ENCODE measurements around the gene SLC34A1. TPM values are rescaled to one million over a fixed set of nuclear protein-coding genes. Genes with fewer than 3 reads are reported as not detected.
"Not testable (repeated sequence)": the region's sequence is repeated elsewhere in the genome, so short reads cannot be mapped to it uniquely, and the experiment has no call there.

SLC34A1 gene
- polyA plus RNA-seq, 1 donor: not detected

DNA sequence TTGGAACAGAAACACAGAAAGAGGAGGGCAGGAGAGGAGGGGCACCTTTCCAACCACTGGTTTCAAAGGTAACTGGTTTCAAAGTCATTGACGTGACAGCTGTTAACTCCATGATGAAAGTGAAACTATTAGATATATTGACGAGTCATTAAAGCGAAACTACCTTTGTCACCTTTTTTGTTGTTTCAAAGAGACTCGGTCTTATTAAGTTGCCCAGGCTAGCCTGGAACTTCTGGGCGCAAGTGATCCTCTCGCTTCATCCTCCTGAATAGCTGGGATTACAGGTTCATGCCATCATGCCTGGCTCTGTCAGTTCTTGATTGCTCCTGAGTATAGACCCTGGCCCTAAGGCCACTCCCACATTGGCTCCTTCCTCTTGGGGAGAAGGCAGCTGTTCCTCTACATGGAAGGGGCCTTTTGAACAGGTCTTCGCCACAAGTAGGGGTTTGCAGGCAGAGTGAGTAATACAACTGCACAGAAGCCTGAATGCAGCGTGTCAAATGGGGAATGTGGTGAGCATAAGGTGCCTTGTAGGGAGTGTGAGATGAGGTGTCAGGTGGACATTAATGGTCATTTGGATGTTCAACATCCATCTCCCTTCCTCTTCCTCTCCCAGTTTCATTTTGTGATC lies 28.5 kb downstream of the SLC34A1 start:
- no peak for DNase-seq

DNA sequence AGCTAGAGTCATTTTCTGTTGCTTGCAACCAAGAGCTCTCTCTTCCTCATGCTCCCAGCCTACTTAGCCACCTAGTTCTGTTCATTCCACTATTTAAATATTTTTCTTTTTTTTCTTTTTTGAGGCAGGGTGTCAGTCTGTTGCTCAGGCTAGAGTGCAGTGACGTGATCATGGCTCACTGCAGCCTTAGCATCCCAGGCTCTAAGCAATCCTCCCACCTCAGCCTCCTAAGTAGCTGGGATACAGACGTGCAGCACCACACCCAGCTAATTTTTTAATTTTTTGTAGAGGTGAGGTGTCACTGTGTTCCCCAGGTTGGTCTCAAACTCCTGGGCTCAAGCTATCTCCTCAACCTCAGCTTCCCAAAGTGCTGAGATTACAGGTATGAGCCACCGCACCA lies 30.2 kb downstream of the SLC34A1 start:
- no peak for DNase-seq

DNA sequence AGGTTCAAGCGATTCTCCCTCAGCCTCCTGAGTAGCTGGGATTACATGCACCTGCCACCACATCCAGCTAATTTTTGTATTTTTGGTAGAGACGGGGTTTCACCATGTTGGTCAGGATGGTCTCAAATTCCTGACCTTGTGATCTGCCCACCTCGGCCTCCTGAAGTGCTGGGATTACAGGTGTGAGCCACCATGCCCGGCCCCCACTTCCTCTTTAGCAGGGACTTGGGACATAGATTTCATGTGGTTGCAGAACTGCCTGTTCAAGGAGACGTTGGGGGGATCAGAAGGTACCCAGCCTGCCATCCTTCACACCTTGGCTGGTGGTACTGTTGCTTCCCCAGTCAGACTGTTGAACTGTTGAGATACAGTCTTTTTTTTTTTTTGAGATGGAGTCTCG lies 32.8 kb downstream of the SLC34A1 start:
- DNase-seq: not testable (repeated sequence)

DNA sequence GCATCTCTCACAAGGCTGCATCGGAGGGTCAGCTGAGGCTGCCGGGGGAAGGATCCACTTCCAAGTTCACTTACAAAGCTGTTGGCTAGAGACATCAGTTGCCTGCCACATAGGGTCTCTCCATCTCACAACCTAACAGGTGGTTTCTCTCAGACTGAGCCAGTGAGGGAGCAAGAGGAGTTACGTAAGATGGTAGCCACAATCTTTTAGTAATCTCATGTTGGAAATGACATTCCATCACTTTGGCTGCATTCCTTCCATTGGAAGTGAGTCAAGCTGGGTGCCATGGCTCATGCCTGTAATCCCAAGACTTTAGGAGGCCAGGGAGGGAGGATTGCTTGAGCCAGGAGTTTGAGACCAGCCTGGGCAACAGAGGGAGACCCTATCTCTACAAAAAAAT lies 34.8 kb downstream of the SLC34A1 start:
- DNase-seq: no peak

- DNase-seq: not testable (repeated sequence)
These were observed 36.2 kb downstream of the SLC34A1 start for GRCh38 chr5:177420472-177420871.

GRCh38 chr5:177421062-177421798 lies 37.0 kb downstream of the SLC34A1 start:
- no peak for DNase-seq

DNA sequence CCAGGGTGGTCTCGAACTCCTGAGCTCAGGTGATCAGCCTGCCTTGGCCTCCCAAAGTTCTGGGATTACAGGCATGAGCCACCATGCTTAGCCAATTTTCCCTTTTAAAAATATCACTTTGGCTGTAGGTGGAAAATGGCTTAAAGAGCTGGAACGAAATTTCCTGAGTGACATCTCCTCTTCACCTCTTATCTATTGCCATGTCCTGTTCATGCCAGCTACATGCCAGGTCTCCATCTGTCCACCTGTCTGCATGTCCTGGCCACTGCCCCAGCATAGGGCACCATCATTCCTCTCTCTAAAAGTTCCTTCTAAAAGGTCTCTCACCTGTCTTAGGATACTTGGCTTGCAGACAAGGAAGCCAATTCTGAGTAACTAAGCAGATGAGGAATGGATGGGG lies 39.4 kb downstream of the SLC34A1 start:
- no peak for DNase-seq

- no peak for DNase-seq
These were observed 41.1 kb downstream of the SLC34A1 start for GRCh38 chr5:177425196-177425800.

DNA sequence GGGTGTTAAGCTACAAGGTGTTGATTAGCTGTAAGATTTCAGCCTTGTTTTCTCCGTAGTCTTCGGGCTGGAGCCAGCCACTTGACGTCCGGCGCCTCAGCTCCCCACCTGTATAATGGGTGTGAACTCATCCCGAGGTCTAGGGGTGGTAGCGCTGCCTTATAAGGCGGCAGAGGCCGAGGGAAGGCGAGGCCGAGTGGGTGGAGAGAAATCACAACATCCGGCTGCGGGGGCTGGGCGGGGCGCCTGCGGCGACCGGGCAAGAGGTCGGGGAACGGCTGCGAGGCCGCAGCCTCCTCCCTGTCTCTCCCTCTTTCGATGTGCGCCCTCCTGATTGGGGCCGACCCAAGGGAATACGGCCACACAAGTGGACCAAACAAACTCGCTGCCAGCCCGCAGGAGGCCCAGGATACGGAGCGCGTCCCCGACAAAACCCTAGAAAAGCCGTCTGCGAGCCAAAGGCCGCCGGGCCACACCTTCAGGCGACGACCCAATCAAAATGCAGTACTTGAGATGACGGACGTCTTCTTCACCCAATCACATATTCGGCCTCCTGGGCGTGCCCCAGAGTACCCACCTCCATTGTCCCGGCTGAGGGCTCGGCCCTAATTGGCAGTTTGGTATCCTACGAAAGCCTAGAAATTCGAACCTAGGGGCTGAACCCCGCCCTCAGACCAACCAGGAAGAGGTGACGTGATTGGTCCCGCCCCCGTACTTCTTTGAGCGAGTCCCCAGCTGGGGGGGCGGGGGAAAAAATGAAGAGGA lies 41.7 kb downstream of the SLC34A1 start:
- DNase-seq: peak; percentile 100

GRCh38 chr5:177426566-177427210 lies 42.5 kb downstream of the SLC34A1 start, which contains the start of gene GRK6:
Gene GRK6 (plus strand): TSS chr5:177426676. CDS start chr5:177426846, 170 bp downstream.
- DNase-seq: peak; percentile 58

- DNase-seq: no peak
These were observed 43.1 kb downstream of the SLC34A1 start for GRCh38 chr5:177427211-177427822.

DNA sequence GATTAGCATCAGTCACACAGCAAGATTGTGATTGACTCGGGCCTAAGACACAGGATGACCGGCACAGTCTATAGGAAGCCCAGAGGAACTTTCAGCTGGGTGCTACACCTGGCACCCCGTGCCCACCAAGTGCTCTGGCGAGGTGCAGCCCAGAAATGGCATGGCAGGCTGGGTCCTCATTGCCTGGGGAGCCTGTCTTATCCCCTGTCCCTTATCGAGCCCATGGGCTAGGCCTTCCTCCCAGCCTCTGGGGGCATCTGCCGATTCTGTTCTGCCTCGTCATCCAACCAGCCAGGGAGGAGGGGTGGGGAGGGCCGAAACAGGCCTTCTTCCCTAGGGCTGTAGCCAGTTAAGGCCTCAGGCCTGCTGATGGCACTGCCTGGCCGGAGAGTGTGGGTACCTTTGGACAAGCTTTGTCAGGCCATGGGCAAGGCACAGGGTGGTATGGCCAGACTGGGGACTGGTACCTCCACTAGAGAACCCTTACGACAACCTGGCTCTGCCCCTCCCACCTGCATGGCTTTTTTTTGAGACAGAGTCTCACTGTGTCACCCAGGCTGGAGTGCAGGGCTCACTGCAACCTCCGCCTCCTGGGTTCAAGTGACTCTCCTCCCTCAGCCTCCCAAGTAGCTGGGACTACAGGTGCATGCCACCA lies 43.8 kb downstream of the SLC34A1 start:
- DNase-seq: no peak

DNA sequence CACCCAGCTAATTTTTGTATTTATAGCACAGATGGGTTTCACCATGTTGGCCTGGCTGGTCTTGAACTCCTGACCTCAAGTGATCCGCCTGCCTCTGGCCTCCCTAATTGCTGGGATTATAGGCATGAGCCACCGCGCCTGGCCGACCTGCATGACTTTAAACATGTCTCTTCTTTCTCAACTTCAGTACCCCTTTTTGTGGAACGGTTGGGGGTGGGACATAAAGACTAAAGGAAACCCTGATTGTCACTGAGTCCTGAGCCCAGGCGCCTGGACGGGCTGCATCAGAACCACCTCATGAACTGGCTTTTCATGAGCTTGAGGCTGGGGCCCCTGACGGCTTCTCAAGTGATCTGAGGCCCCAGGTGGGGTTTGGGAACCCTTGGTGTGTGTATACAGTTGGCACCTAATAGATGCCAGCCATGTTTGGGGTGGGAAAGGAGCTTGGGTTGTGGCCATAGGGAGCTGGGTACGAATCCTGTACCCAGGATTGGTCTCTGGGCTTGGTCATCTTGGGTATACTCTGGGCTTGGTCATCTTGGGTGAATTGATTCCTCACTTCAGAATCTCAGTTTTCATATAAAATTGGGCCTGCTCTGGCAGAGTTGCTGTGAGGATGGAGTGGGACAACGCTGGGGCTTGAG lies 44.5 kb downstream of the SLC34A1 start:
- DNase-seq: no peak

DNA sequence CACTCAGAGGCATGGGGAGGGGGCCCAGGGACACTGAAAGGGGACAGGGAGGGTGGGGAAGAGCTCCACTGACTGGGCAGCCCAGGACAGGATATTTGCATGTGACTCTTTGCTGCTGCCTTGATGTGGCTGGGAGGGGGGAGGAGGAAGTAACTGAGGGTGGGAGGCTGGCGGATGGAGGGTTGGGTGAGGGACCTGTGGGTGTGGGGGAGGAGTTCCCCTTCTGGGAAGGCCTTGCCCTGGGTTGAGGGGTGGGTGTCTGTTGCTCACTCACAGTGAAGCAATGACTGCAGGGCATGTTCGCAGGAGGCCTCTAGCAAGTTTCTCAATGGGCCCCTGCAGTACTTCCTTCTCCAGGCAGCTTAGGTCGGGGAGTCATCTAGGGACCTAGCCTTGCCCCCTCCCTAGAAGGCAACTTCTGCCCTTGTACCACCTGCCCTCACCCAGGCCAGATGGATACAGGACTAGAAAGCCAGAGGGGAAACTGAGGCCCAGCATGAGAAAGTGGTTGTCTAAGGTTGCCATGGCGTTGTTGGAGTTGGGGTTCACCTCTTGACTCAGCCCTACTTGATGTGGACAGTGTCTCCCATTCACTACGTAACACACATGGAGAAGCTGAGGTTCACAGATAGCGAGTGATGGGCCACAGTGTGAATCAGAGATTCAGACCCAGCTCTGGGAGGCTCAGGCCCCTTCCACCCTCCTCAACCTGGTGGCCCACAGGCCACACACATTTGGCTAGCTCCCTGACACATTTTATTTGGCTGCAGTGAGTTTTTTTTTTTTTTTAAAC lies 45.2 kb downstream of the SLC34A1 start:
- no peak for DNase-seq

DNA sequence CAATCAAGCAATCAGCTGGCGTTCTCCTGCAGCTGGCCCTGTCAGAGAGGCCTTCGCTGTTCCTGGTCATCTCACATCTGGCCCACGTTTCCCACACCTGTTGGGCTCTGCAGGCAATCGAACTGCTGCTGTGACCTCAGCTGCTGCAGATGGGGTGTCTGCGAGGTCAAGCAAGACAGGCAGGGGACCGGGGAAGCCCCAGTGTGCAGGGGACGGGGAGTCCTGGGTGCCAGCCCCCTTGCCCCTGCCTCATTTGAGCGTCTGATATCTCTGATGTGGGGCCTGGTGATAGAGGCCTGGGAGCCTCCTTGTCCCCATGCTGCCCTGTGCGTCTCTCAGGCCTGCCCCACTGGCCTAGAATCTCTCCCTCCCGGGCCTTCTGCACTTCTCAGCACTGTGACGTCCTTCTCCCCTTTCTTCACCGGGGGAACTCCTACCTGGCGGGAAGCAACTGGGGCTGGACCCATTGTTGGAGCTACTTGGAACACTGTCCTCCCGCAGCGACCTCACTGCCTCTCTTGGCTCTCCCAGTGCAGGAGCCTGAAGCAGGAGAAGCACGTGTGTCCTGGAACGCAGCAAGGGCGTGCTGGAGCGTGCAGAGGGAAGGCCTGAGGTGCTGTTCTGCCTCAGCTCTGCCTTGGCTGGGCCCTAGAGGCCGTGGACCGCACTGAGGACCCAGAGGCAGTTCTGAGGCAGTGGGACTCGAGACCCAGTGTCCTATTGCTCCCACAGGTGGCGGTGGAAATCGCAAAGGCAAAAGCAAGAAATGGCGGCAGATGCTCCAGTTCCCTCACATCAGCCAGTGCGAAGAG lies 46.1 kb downstream of the SLC34A1 start:
- no peak for DNase-seq

GRCh38 chr5:177430972-177431316 lies 46.7 kb downstream of the SLC34A1 start:
- no peak for DNase-seq

DNA sequence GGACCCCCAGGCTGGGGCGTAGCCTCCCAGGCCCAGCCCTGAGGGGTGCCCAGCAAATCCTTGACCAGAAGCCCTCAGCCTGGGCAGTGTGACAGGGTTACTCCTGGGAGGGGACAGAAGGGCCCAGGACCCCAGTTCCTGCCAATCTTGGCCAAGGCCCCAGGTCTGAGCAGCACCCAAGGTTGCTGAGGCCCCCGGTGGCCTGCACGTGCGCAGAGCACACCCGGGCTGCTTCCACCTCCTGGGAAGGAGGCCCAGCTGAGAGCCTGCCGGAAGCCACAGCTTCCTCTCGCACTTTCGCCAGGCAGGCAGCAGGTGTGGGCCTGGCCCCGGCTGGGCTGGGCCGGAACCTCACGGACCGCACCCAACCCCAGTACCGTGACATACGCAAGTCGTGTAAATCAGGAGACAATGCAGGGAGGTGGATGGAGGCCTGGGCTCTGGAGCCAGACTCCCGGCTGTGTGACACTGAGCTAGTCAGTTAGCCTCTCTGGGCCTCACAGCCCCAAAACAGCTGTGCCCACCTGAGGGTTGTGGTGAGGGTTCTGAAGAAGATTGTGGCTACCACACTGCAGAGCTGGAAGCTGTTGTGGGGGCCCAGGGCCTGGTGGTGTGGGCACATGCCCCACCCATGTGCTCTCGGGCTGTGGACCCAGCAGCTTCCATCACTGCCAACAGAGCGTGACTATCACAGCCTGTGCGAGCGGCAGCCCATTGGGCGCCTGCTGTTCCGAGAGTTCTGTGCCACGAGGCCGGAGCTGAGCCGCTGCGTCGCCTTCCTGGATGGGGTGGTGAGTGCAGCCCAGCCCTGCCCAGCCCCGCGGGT lies 47.3 kb downstream of the SLC34A1 start:
- DNase-seq: no peak

GRCh38 chr5:177432143-177432838 lies 48.1 kb downstream of the SLC34A1 start:
- no peak for DNase-seq
